GM21723 (cell line): ENCODE measurements around the gene AP3M1.
"Not testable (repeated sequence)": the region's sequence is repeated elsewhere in the genome, so short reads cannot be mapped to it uniquely, and the experiment has no call there.

Experiments used
- ATAC-seq: cut with Tn5 transposase; IDR thresholded peaks from one replicate; pipeline ENCODE4 v1.9.1; 2021; ENCODE audit warnings: mild to moderate bottlenecking, moderate library complexity; ENCODE audit not compliant: unreplicated experiment

Gene AP3M1

GRCh38 chr10:74164716-74165529 is 14.3 kb upstream of the AP3M1 start:
- no peak for ATAC-seq

GRCh38 chr10:74163319-74164068 is 12.9 kb upstream of the AP3M1 start:
- no peak for ATAC-seq

GRCh38 chr10:74160013-74160412 is 9.4 kb upstream of the AP3M1 start:
- ATAC-seq, result no peak

GRCh38 chr10:74156919-74157289 is 6.3 kb upstream of the AP3M1 start:
- ATAC-seq, result no peak

- ATAC-seq, result no peak
Observed at GRCh38 chr10:74153676-74154075, 3.0 kb upstream of the AP3M1 start.

GRCh38 chr10:74153123-74153522 is 2.5 kb upstream of the AP3M1 start:
- ATAC-seq, result no peak

GRCh38 chr10:74151879-74152722 is 1.5 kb upstream of the AP3M1 start:
- no peak for ATAC-seq

GRCh38 chr10:74150990-74151878 is 606 bp upstream of the AP3M1 start, which contains the start of gene ADK:
TSS of gene ADK (plus strand) at chr10:74151221. CDS start at chr10:74151279, 58 bp downstream.
- ATAC-seq, result peak; percentile 82

GRCh38 chr10:74146980-74147379 is 3.6 kb downstream of the AP3M1 start:
- ATAC-seq, result not testable (repeated sequence)

- no peak for ATAC-seq
Observed at GRCh38 chr10:74145133-74145532, 5.5 kb downstream of the AP3M1 start.

GRCh38 chr10:74140553-74140952 is 10.1 kb downstream of the AP3M1 start:
- ATAC-seq, result no peak

- no peak for ATAC-seq
Observed at GRCh38 chr10:74139981-74140380, 10.6 kb downstream of the AP3M1 start.

- ATAC-seq, result not testable (repeated sequence)
Observed at GRCh38 chr10:74138596-74138995, 12.0 kb downstream of the AP3M1 start.

- ATAC-seq, result no peak
Observed at GRCh38 chr10:74137992-74138391, 12.6 kb downstream of the AP3M1 start.

GRCh38 chr10:74135452-74135851 is 15.2 kb downstream of the AP3M1 start:
- ATAC-seq, result no peak

- ATAC-seq, result no peak
Observed at GRCh38 chr10:74133923-74134820, 16.5 kb downstream of the AP3M1 start.

GRCh38 chr10:74123081-74123480 is 27.5 kb downstream of the AP3M1 start:
- no peak for ATAC-seq

- ATAC-seq, result no peak
Observed at GRCh38 chr10:74122060-74122459, 28.6 kb downstream of the AP3M1 start.

- ATAC-seq, result no peak
Observed at GRCh38 chr10:74121368-74121767, 29.3 kb downstream of the AP3M1 start.
